Liver (tissue), 9 donors: ENCODE measurements around the gene SLC6A11. TPM values are rescaled to one million over a fixed set of nuclear protein-coding genes. Genes with fewer than 3 reads are reported as not detected.

ENCODE experiments used
- DNase-seq: peaks from one replicate; pipeline ENCODE4 v3.0.0-alpha.2; 2017; ENCODE audit warnings: low spot score
- H3K27ac ChIP-seq, 2 donors: one replicate each; pipeline ENCODE4 v1.7.0; 2013; ENCODE audit warnings: inconsistent platforms in 2 of 2, low read length in 2 of 2, control low read depth in 1 of 2, low read depth in 1 of 2, mild to moderate bottlenecking in 1 of 2
- H3K27me3 ChIP-seq, 4 donors: one replicate each; pipeline versions ENCODE4 v1.6.1 to v1.7.0; 2013; ENCODE audit warnings: low read length in 3 of 4, inconsistent platforms in 1 of 4, mild to moderate bottlenecking in 1 of 4, moderate library complexity in 1 of 4; ENCODE audit not compliant: control insufficient read depth in 4 of 4, insufficient read depth in 4 of 4
- H3K36me3 ChIP-seq, 4 donors: one replicate each; pipeline versions ENCODE4 v1.6.1 to v1.7.0; 2013; ENCODE audit warnings: low read length in 3 of 4, mild to moderate bottlenecking in 3 of 4, low read depth in 1 of 4, moderate library complexity in 1 of 4; ENCODE audit not compliant: control insufficient read depth in 4 of 4, insufficient read depth in 3 of 4
- H3K4me1 ChIP-seq, 4 donors: one replicate each; pipeline versions ENCODE4 v1.6.1 to v1.7.0; 2013; ENCODE audit warnings: low read length in 3 of 4, mild to moderate bottlenecking in 3 of 4, moderate library complexity in 1 of 4; ENCODE audit not compliant: control insufficient read depth in 4 of 4, insufficient read depth in 4 of 4
- H3K4me3 ChIP-seq, 3 donors: one replicate each; pipeline versions ENCODE4 v1.6.1 to v1.7.0; 2013; ENCODE audit warnings: low read length in 3 of 3, control low read depth in 1 of 3, low read depth in 1 of 3, mild to moderate bottlenecking in 1 of 3
- H3K9ac ChIP-seq, 2 donors: one replicate each; pipeline ENCODE4 v1.7.0; 2013; ENCODE audit warnings: low read length in 2 of 2, mild to moderate bottlenecking in 2 of 2, moderate library complexity in 2 of 2, control low read depth in 1 of 2, low read depth in 1 of 2
- H3K9me3 ChIP-seq, 4 donors: one replicate each; pipeline versions ENCODE4 v1.6.1 to v1.7.0; 2013; ENCODE audit warnings: low read length in 3 of 4; ENCODE audit not compliant: control insufficient read depth in 4 of 4
- EGR1 ChIP-seq, 2 donors: IDR thresholded peaks; 2 replicates each; pipeline ENCODE4 v1.6.1; 2016 to 2018; ENCODE audit warnings: antibody characterized with exemption in 2 of 2, low read depth in 2 of 2
- FOXA1 ChIP-seq: IDR thresholded peaks from 2 replicates; pipeline ENCODE4 v1.6.1; 2016; ENCODE audit warnings: antibody characterized with exemption
- GABPA ChIP-seq, 2 donors: IDR thresholded peaks in 1 of 2; conservative IDR thresholded peaks in 1 of 2; 2 replicates each; pipeline ENCODE4 v1.6.1; 2016; ENCODE audit warnings: antibody characterized with exemption in 2 of 2, mild to moderate bottlenecking in 1 of 2, moderate library complexity in 1 of 2
- HNF4A ChIP-seq, 2 donors: conservative IDR thresholded peaks; 2 replicates each; pipeline ENCODE4 v1.6.1; 2016; ENCODE audit warnings: antibody characterized with exemption in 2 of 2, mild to moderate bottlenecking in 2 of 2
- JUND ChIP-seq, 2 donors: IDR thresholded peaks; 2 replicates each; pipeline ENCODE4 v1.6.1; 2016; ENCODE audit warnings: antibody characterized with exemption in 2 of 2
- RAD21 ChIP-seq, 2 donors: IDR thresholded peaks; 2 replicates each; pipeline ENCODE4 v1.6.1; 2016; ENCODE audit warnings: antibody characterized with exemption in 2 of 2, mild to moderate bottlenecking in 2 of 2
- RXRA ChIP-seq, 2 donors: IDR thresholded peaks; 2 replicates each; pipeline ENCODE4 v1.6.1; 2017 to 2018; ENCODE audit warnings: antibody characterized with exemption in 2 of 2, mild to moderate bottlenecking in 1 of 2
- SP1 ChIP-seq: IDR thresholded peaks from 2 replicates; pipeline ENCODE4 v1.6.1; 2018; ENCODE audit warnings: antibody characterized with exemption, mild to moderate bottlenecking
- TAF1 ChIP-seq: conservative IDR thresholded peaks from 2 replicates; pipeline ENCODE4 v1.6.1; 2016; ENCODE audit warnings: antibody characterized with exemption, mild to moderate bottlenecking
- YY1 ChIP-seq: IDR thresholded peaks from 2 replicates; pipeline ENCODE4 v1.6.1; 2016; ENCODE audit warnings: antibody characterized with exemption, mild to moderate bottlenecking
- WGBS: extraction: QIAGEN DNeasy Blood & Tissue Kit; methylation state at CpG from one replicate; pipeline ENCODE4 v1.1.7; 2013; 5-methylcytosine and 5-hydroxymethylcytosine counted together
- polyA plus RNA-seq, 2 donors: library from polyadenylated mRNA; stranded (reverse) in 1 of 2; unstranded in 1 of 2; fragments of 200-250 nt in 1 of 2; fragments of >200 nt in 1 of 2; fragmentation: Nextera tagmentation in 1 of 2; extraction: Ambion mirVana in 1 of 2; gene quantifications; one replicate each; pipeline versions ENCODE4 v1.2.1 to v1.2.3, GENCODE V29; 2013 to 2015
- total RNA-seq, 2 donors: library from RNA; depleted of rRNA; stranded (reverse); fragments of >200 nt; gene quantifications; one replicate each; pipeline ENCODE4 v1.2.3, GENCODE V29; 2014
- TF ChIP-seq, protein P1 (sequence below): IDR thresholded peaks from 2 replicates; pipeline ENCODE4 v1.6.1; 2016; ENCODE audit warnings: antibody characterized with exemption
- TF ChIP-seq, protein P2 (sequence below): IDR thresholded peaks from 2 replicates; pipeline ENCODE4 v1.6.1; 2016; ENCODE audit warnings: antibody characterized with exemption
- TF ChIP-seq, protein P3 (sequence below): IDR thresholded peaks from 2 replicates; pipeline ENCODE4 v1.6.1; 2016; ENCODE audit warnings: antibody characterized with exemption
- TF ChIP-seq, protein P4 (sequence below): fragments of 150-350 bp; IDR thresholded peaks from 2 replicates; pipeline ENCODE4 v1.5.1; 2017; ENCODE audit warnings: improper control_type of control experiment, low read depth, low read length; ENCODE audit not compliant: missing input control
- TF ChIP-seq, protein P5 (sequence below): IDR thresholded peaks from 2 replicates; pipeline ENCODE4 v1.6.1; 2016; ENCODE audit warnings: antibody characterized with exemption, mild to moderate bottlenecking
- donor health status: healthy.
- donor health status: healthy.
- donor health status: healthy.
- donor health status: healthy.
- donor health status: healthy.

The SLC6A11 gene
- total and polyA plus RNA-seq, 4 donors: under 0.01 to 7.1 (median 0.01) TPM; not detected in 1

DNA sequence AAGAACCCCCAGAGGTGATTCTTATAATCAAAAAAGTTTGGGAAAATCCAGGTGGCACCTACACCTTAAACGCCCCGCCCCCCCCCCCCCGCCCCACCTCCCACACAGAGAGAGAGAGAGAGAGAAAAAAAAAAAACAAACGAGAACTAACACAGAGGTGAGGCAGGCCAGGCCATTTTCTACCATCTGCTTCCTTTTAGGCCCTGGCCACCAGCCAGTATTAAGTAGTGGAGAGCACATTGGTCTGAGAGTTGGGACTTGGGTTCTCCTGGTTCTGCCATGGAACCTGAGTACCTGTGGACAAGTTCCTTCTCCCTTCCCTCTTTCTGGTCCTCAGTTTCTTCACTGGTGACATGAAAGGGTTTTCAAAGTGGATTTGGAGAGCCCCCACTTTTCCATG is 60.6 kb downstream of the SLC6A11 start (continued):
- TF ChIP-seq RAD21 (IDR thresholded peaks at IDR 0.05): no peak
- no peak for TF ChIP-seq RXRA (IDR thresholded peaks at IDR 0.05)
- TF ChIP-seq YY1: no peak

DNA sequence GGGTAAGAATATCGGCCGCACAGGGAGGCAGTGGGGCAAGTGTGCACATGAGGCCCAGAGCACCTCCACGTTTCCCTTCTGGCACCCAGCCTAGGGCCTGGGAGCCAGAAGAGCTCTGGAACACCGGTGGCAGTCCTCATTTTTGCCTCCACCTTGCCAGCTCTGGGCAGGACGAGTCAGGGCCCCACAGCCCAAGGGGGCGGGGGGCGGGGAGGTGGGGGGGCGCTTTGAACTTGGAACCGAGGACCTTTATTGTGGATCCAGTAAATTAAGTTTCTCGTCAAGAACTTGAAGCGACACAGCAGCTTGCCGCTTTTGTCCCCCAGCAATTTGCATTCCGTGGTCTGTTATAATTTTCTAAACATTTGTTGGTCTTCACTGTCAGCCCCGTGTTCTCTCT is 66.8 kb downstream of the SLC6A11 start:
- Histone ChIP-seq H3K9ac (no peak overlapping the region), H3K27ac (no peak overlapping the region), H3K4me1 (no peaks in the 10 kb centered on the region), H3K27me3 (peaks cover 0 to 5% (median 1%) of the 10 kb centered on the region in 4 donors), H3K4me3 (no peak overlapping the region), H3K9me3 (no peaks in the 10 kb centered on the region), H3K36me3 (no peaks in the 10 kb centered on the region)
- DNase-seq: no peak
- 76% methylated on average over 14 of the region's 14 CpGs for WGBS
- TF ChIP-seq, protein P1, sequence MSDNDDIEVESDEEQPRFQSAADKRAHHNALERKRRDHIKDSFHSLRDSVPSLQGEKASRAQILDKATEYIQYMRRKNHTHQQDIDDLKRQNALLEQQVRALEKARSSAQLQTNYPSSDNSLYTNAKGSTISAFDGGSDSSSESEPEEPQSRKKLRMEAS: no peak
- no peak for TF ChIP-seq FOXA1
- TF ChIP-seq TAF1: no peak
- TF ChIP-seq, protein P2, sequence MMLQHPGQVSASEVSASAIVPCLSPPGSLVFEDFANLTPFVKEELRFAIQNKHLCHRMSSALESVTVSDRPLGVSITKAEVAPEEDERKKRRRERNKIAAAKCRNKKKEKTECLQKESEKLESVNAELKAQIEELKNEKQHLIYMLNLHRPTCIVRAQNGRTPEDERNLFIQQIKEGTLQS: no peak
- TF ChIP-seq SP1: no peak

DNA sequence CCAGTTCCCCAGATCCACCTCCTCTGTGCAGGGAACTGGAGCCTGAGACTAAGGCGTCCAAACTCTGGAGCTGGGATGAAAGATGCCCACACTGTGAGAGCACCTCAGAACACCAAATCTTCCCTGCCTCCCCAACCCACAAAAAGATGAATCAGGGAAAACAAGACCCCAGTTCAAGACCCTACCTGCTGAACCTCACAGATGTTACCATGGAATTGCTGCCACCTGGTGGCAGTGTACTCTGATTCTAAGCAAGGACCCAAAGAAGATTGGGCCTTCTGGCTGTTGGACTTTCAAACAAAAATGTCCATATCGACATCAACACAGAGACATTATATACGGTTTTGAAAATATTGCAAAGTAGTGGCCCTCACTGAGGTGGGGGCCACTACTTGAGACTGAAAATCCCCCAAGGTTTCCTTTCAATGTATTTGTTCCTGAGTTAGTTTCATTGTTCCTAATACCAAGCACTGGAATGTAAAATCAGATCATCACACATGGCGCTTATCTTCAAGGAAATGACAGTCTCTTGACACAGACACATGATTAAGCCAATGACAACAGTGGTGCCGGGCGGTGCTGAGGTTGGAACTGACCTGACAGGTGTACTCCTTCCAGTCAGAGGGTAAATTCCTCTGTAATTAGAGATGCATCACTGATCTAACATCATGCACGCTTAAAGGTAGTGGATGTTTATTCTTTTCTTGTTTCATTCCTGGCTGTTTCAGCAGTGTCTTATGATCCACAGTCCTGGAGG is 67.6 kb downstream of the SLC6A11 start:
- DNase-seq: peak; percentile 39
- Histone ChIP-seq H3K4me1 (no peaks in the 10 kb centered on the region), H3K36me3 (no peaks in the 10 kb centered on the region), H3K9me3 (no peaks in the 10 kb centered on the region), H3K4me3 (no peak overlapping the region), H3K9ac (no peak overlapping the region), H3K27ac (no peak overlapping the region), H3K27me3 (peaks cover 0 to 5% (median 1%) of the 10 kb centered on the region in 4 donors)
- TF ChIP-seq FOXA1 (no peak), GABPA (IDR thresholded peaks at IDR 0.05 in 1 of 2, conservative IDR thresholded peaks at IDR 0.05 in 1 of 2) (no peak), YY1 (no peak), JUND (IDR thresholded peaks at IDR 0.05) (no peak), HNF4A (conservative IDR thresholded peaks at IDR 0.05) (no peak), RXRA (IDR thresholded peaks at IDR 0.05) (no peak), EGR1 (IDR thresholded peaks at IDR 0.05; ENCODE audit: low read depth in 2 of 2) (no peak), RAD21 (IDR thresholded peaks at IDR 0.05) (peak; percentile 70 to 75), TAF1 (no peak)
- TF ChIP-seq, protein P3, sequence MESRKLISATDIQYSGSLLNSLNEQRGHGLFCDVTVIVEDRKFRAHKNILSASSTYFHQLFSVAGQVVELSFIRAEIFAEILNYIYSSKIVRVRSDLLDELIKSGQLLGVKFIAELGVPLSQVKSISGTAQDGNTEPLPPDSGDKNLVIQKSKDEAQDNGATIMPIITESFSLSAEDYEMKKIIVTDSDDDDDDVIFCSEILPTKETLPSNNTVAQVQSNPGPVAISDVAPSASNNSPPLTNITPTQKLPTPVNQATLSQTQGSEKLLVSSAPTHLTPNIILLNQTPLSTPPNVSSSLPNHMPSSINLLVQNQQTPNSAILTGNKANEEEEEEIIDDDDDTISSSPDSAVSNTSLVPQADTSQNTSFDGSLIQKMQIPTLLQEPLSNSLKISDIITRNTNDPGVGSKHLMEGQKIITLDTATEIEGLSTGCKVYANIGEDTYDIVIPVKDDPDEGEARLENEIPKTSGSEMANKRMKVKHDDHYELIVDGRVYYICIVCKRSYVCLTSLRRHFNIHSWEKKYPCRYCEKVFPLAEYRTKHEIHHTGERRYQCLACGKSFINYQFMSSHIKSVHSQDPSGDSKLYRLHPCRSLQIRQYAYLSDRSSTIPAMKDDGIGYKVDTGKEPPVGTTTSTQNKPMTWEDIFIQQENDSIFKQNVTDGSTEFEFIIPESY: no peak
- TF ChIP-seq, protein P4, sequence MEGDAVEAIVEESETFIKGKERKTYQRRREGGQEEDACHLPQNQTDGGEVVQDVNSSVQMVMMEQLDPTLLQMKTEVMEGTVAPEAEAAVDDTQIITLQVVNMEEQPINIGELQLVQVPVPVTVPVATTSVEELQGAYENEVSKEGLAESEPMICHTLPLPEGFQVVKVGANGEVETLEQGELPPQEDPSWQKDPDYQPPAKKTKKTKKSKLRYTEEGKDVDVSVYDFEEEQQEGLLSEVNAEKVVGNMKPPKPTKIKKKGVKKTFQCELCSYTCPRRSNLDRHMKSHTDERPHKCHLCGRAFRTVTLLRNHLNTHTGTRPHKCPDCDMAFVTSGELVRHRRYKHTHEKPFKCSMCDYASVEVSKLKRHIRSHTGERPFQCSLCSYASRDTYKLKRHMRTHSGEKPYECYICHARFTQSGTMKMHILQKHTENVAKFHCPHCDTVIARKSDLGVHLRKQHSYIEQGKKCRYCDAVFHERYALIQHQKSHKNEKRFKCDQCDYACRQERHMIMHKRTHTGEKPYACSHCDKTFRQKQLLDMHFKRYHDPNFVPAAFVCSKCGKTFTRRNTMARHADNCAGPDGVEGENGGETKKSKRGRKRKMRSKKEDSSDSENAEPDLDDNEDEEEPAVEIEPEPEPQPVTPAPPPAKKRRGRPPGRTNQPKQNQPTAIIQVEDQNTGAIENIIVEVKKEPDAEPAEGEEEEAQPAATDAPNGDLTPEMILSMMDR: peak; percentile 30
- TF ChIP-seq, protein P1: no peak
- TF ChIP-seq, protein P5, sequence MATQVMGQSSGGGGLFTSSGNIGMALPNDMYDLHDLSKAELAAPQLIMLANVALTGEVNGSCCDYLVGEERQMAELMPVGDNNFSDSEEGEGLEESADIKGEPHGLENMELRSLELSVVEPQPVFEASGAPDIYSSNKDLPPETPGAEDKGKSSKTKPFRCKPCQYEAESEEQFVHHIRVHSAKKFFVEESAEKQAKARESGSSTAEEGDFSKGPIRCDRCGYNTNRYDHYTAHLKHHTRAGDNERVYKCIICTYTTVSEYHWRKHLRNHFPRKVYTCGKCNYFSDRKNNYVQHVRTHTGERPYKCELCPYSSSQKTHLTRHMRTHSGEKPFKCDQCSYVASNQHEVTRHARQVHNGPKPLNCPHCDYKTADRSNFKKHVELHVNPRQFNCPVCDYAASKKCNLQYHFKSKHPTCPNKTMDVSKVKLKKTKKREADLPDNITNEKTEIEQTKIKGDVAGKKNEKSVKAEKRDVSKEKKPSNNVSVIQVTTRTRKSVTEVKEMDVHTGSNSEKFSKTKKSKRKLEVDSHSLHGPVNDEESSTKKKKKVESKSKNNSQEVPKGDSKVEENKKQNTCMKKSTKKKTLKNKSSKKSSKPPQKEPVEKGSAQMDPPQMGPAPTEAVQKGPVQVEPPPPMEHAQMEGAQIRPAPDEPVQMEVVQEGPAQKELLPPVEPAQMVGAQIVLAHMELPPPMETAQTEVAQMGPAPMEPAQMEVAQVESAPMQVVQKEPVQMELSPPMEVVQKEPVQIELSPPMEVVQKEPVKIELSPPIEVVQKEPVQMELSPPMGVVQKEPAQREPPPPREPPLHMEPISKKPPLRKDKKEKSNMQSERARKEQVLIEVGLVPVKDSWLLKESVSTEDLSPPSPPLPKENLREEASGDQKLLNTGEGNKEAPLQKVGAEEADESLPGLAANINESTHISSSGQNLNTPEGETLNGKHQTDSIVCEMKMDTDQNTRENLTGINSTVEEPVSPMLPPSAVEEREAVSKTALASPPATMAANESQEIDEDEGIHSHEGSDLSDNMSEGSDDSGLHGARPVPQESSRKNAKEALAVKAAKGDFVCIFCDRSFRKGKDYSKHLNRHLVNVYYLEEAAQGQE: no peak
- TF ChIP-seq, protein P2: no peak
- 64% methylated on average over 7 of the region's 7 CpGs for WGBS
